HEK293 (cell line): ENCODE results near the gene BID.

Source experiments
- CTCF ChIA-PET: fragments of 350-600 bp; formaldehyde crosslinking; extraction: SDS; loops from one replicate; lab custom pipeline; 2021; ENCODE audit warnings: antibody characterized with exemption; lab: Yijun Ruan, JAX
- POLR2A ChIA-PET: fragments of 300-600 bp; formaldehyde crosslinking; extraction: SDS; loops from one replicate; lab custom pipeline; 2020; ENCODE audit warnings: antibody characterized with exemption, inconsistent platforms; lab: Yijun Ruan, JAX
- H3K27ac ChIP-seq: fragments of 200-500 bp; sonication (Bioruptor generic); 2 replicates; pipeline ENCODE4 v1.5.1; 2014; ENCODE audit warnings: low read depth, low read length, control low read depth, inconsistent platforms; ENCODE audit errors: extremely low read depth
- H3K36me3 ChIP-seq, 2 experiments: fragments of 200-500 bp in 1 of 2; sonication (Bioruptor generic) in 1 of 2; 1 replicate in 1 of 2; 2 replicates in 1 of 2; pipeline ENCODE4 v1.5.1; 2014 to 2017; ENCODE audit warnings: inconsistent platforms in 2 of 2, low read length in 2 of 2; ENCODE audit not compliant: control insufficient read depth in 2 of 2, insufficient read depth in 1 of 2
- H3K4me1 ChIP-seq: fragments of 200-500 bp; sonication (Bioruptor generic); 2 replicates; pipeline ENCODE4 v1.5.1; 2014; ENCODE audit warnings: mild to moderate bottlenecking, low read length, inconsistent platforms; ENCODE audit not compliant: control insufficient read depth, insufficient read depth
- H3K4me3 ChIP-seq: 2 replicates; pipeline ENCODE4 v1.5.1; 2011; ENCODE audit warnings: low read depth, mild to moderate bottlenecking, control low read depth, low read length, moderate library complexity
- H3K9me3 ChIP-seq: fragments of 200-500 bp; sonication (Bioruptor generic); 2 replicates; pipeline ENCODE4 v1.5.1; 2014; ENCODE audit warnings: low read depth, low read length, inconsistent platforms; ENCODE audit not compliant: control insufficient read depth, insufficient read depth
- INSM2 ChIP-seq: fragments of 450-650 bp; formaldehyde crosslinking; IDR thresholded peaks from 2 replicates; pipeline ENCODE4 v1.5.1; 2016; ENCODE audit warnings: missing biosample characterization, missing genetic modification characterization
- TSHZ1 ChIP-seq: fragments of 450-650 bp; formaldehyde crosslinking; IDR thresholded peaks from 2 replicates; pipeline ENCODE4 v1.5.1; 2016; ENCODE audit warnings: missing biosample characterization, missing genetic modification characterization, borderline replicate concordance
- WT1 ChIP-seq: fragments of 450-650 bp; formaldehyde crosslinking; IDR thresholded peaks from 2 replicates; pipeline ENCODE4 v1.5.1; 2016; ENCODE audit warnings: missing biosample characterization, missing genetic modification characterization
- ZBTB17 ChIP-seq: fragments of 450-650 bp; formaldehyde crosslinking; IDR thresholded peaks from 2 replicates; pipeline ENCODE4 v1.5.1; 2016; ENCODE audit warnings: missing biosample characterization, missing genetic modification characterization
- ZBTB26 ChIP-seq: fragments of 450-650 bp; formaldehyde crosslinking; optimal IDR thresholded peaks from 2 replicates; pipeline ENCODE3; 2016; ENCODE audit warnings: missing biosample characterization, mild to moderate bottlenecking, missing genetic modification characterization
- ZNF140 ChIP-seq: fragments of 450-650 bp; formaldehyde crosslinking; IDR thresholded peaks from 2 replicates; pipeline ENCODE4 v1.5.1; 2016; ENCODE audit warnings: missing biosample characterization, missing genetic modification characterization
- ZNF223 ChIP-seq: fragments of 450-650 bp; formaldehyde crosslinking; IDR thresholded peaks from 2 replicates; pipeline ENCODE4 v1.5.1; 2016; ENCODE audit warnings: missing biosample characterization, missing genetic modification characterization
- ZNF266 ChIP-seq: fragments of 450-650 bp; formaldehyde crosslinking; IDR thresholded peaks from 2 replicates; pipeline ENCODE4 v1.5.1; 2016; ENCODE audit warnings: missing biosample characterization, missing genetic modification characterization, low read depth
- ZNF341 ChIP-seq: fragments of 450-650 bp; formaldehyde crosslinking; IDR thresholded peaks from 2 replicates; pipeline ENCODE4; 2016; ENCODE audit warnings: low read depth, missing biosample characterization, missing genetic modification characterization
- ZNF513 ChIP-seq: fragments of 450-650 bp; IDR thresholded peaks from 2 replicates; pipeline ENCODE4 v1.5.1; 2018; ENCODE audit warnings: missing biosample characterization, missing genetic modification characterization
- ZNF561 ChIP-seq: fragments of 450-650 bp; IDR thresholded peaks from 2 replicates; pipeline ENCODE4 v1.5.1; 2018; ENCODE audit warnings: missing biosample characterization, missing genetic modification characterization, borderline replicate concordance
- ZNF623 ChIP-seq: fragments of 450-650 bp; formaldehyde crosslinking; IDR thresholded peaks from 2 replicates; pipeline ENCODE4 v1.5.1; 2016; ENCODE audit warnings: missing biosample characterization, missing genetic modification characterization
- ZNF670 ChIP-seq: fragments of 450-650 bp; formaldehyde crosslinking; IDR thresholded peaks from 2 replicates; pipeline ENCODE4 v1.5.1; 2016; ENCODE audit warnings: missing biosample characterization, missing genetic modification characterization, low read depth
- ZNF76 ChIP-seq: fragments of 450-650 bp; formaldehyde crosslinking; IDR thresholded peaks from 2 replicates; pipeline ENCODE4; 2016; ENCODE audit warnings: low read depth, missing biosample characterization, missing genetic modification characterization, borderline replicate concordance
- ZNF830 ChIP-seq: fragments of 450-650 bp; IDR thresholded peaks from 2 replicates; pipeline ENCODE4 v1.5.0; 2018; ENCODE audit warnings: missing biosample characterization, missing genetic modification characterization, low read depth, mild to moderate bottlenecking, moderate library complexity
- ZSCAN23 ChIP-seq: fragments of 450-650 bp; formaldehyde crosslinking; IDR thresholded peaks from 2 replicates; pipeline ENCODE4 v1.5.1; 2016; ENCODE audit warnings: missing biosample characterization, missing genetic modification characterization

BID gene

DNA sequence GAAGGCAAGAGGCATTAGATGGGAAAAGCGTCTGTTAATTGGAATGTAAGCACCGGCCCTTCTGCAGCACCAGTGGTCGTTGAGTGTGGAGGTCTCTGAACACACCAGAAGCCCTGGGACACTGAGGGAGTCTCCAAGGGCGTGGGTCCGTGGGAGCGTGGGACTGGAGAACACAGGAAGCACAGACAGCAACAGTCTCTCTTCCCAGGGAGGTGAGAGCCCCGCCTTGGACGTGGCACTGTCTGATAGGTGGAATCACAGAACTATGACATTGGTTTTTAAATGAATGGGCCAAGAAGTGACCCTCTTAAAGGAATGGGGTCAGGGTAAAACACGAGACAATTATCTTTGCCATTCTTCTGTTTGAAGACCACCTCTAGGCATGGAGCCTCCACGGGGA, 28.1 kb upstream of the BID start:
- POLR2A ChIA-PET, result no interaction called here
- TF ChIP-seq ZNF76 (tag by site-specific recombination) (no peak), ZNF266 (no peak), ZNF561 (tag by site-specific recombination) (no peak)
- Histone ChIP-seq H3K4me3 (no peak overlapping the region), H3K9me3 (no peaks in the 10 kb centered on the region), H3K36me3 (peaks cover 0 to 30% of the 10 kb centered on the region in 2 experiments), H3K4me1 (no peaks in the 10 kb centered on the region), H3K27ac (no peak overlapping the region)
- CTCF ChIA-PET, result interaction anchor here (1.3 to 1.7 kb wide), 2 partner anchors 28 to 274 kb away, joined by 5 read pairs; no protein-coding TSS in a partner anchor

DNA sequence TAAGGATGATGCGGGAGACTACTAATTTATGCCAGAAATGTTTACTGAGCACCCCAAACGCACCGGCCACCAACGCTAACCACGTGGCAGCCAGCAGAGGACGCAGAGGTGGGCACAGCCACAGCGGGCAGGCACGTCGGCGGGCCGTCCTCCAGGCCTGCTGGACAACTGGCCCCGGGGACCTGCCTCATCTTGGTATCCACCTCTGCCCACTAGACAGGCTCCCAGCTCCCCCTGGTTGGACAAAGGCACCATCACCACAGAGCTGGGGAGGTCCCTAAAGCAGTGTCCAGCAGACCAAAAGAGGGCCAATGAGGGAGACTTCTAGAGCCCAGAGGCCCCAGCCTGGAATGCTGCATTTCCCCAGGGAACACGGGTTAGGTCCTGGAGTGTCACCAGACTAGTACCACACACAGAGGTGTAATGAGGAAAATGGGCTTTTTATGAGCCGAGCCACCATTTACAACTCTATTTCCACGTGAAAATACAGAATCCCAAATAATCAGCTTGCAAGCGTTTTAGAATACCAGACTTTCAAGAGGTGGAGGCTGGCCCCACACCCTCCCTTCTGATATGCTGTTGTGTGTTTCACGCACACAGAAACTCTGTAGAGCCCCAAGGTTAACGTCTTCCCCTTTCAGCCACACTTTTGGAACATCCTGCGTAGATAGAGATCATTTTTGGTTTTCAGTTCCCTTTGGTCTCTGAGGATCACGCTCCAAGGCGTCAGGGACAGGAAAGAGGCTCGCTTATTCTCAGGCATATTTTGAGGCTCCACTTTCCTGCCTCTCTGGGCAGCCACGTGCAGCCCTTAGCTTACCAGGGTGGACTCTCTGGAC, 23.7 kb upstream of the BID start:
- CTCF ChIA-PET, result interaction anchor here (1.3 kb wide), 1 partner anchor 56 kb away, joined by 3 read pairs; no protein-coding TSS in a partner anchor
- H3K4me3 ChIP-seq, result no peak overlapping the region
- TF ChIP-seq ZNF223 (tag by site-specific recombination), result no peak
- TF ChIP-seq TSHZ1 (tag by site-specific recombination), result no peak
- no peak for TF ChIP-seq ZSCAN23
- TF ChIP-seq, all 188 proteins: peak for 0
- POLR2A ChIA-PET, result no interaction called here
- Histone ChIP-seq H3K36me3 (no peaks in the 10 kb centered on the region; a peak in 1 of 3 replicates), H3K9me3 (no peaks in the 10 kb centered on the region), H3K27ac (no peak overlapping the region), H3K4me1 (no peaks in the 10 kb centered on the region)

DNA sequence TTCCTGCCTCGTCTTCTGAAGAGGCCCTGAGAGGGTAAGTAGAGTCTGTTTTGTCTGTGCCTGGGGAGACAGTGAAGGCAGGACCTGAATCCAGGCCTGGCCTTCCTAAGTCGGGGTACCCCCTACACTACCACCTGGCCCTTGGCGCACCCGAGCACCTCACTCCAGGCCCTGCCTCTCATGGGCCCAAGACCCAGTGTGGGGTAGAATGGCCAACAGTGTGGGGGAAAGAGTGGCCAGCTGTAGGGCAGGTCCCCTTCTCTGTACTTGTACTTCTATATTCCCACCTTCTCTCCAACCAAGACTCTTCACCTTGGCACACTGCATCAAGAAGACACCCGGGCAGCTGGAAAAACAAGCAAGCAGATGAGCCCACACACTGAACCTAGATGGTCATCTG, 22.4 kb upstream of the BID start:
- TF ChIP-seq ZNF830, result no peak
- TF ChIP-seq ZNF140 (tag by site-specific recombination), result no peak
- TF ChIP-seq ZBTB17 (tag by site-specific recombination), result no peak
- TF ChIP-seq ZBTB26 (tag by site-specific recombination), result no peak
- TF ChIP-seq ZNF341, result no peak
- TF ChIP-seq WT1 (tag by site-specific recombination), result no peak
- no peak for TF ChIP-seq ZNF623 (tag by site-specific recombination)
- TF ChIP-seq ZNF513 (tag by site-specific recombination), result no peak
- no peak for TF ChIP-seq INSM2 (tag by site-specific recombination)
- TF ChIP-seq ZNF670 (tag by site-specific recombination), result no peak
- TF ChIP-seq, all 188 proteins: peak for 0
- Histone ChIP-seq H3K36me3 (no peaks in the 10 kb centered on the region), H3K9me3 (no peaks in the 10 kb centered on the region), H3K4me1 (no peaks in the 10 kb centered on the region), H3K27ac (no peak overlapping the region), H3K4me3 (no peak overlapping the region)
- ChIA-PET CTCF (no interaction called here), POLR2A (no interaction called here)
